HG03520 (cell line): ENCODE results near the gene PLN.

Experiments
- ATAC-seq: cut with Tn5 transposase; IDR thresholded peaks from one replicate; pipeline ENCODE4 v1.9.1; 2021; ENCODE audit warnings: mild to moderate bottlenecking, moderate library complexity; ENCODE audit not compliant: unreplicated experiment

PLN gene

DNA sequence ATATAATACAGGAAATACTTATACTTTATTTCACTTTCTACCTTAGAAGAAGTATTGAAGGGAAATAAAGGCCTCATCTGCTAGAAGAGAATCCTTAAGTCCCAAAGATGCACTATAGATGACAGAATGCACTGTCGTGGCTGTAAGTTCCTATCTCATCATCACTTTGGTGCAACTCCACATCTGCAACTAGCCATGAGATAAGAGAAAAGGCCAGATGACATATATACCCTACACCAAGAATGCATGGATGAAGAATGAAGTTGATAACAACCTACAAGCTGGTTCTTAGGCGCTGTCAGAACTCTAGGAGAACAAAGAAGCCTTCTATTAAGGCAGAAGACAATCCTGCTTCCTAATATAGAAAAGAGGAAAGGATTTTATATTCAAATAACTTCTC is 11.6 kb upstream of the PLN start:
- no peak for ATAC-seq

DNA sequence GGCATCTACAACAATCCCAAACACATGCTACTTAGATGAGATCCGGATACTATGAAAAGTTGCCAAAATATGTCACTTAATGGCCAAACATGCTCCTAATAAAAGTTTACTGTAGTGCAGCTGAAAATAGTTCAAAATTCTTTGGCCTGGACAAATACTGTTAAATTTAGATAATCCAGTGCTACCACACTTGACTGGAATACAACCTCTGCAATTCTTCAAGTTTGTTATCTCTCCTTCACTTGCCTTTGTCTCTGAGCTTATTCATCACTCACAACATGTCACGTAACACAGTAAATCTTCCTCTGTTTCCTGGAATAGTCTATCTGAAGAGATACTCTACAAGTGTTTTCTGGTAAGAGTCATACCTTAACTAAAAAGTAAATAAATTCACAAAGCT is 10.5 kb upstream of the PLN start:
- no peak for ATAC-seq

GRCh38 chr6:118542184-118542952 is 5.7 kb upstream of the PLN start:
- ATAC-seq: no peak

DNA sequence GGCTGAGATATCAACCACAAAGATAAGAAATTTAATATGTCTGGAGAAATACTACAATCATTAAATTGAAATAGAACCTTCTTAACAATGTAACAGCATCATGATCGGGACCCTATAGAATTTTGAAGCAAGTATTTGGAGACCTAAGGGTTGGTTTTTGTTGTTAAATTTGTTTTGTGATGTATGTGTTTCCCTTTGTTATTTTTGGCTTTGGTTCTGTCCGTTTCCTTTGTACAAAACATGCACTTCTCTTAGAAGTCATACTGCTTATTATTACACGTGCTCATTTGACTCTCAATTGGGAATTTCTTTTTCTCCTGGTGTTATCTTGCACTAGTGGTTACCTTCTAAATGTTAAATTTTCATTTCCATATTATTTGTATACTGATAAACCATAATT is 4.0 kb upstream of the PLN start:
- ATAC-seq: no peak

- ATAC-seq: no peak
These were observed 1.8 kb upstream of the PLN start for GRCh38 chr6:118546164-118546879.

GRCh38 chr6:118546880-118547218 is 1.2 kb upstream of the PLN start:
- ATAC-seq: no peak

DNA sequence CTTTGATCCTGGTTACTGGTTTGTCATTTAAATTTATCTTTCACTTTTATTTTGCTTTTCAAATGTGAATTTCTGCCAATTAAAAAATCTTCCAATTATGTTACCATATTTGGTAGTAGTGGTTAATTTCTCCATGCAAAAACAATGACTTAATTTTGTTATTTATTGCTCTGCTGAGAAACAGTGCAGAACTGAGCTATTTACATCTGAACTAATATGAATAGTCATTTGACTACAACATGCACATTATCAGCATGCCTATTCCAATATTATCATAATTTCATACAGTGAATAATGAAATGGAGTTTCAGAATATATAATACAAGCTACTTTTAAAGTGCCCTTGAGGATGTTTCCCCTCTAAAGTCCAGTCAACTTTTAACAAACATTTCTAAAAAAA is 517 bp downstream of the PLN start:
- no peak for ATAC-seq

GRCh38 chr6:118551063-118552053 is 3.3 kb downstream of the PLN start:
- ATAC-seq: peak; percentile 95

- ATAC-seq: no peak
These were observed 5.0 kb downstream of the PLN start for GRCh38 chr6:118553132-118553531.

- no peak for ATAC-seq
These were observed 6.6 kb downstream of the PLN start for GRCh38 chr6:118554698-118555097.

- no peak for ATAC-seq
These were observed 10.5 kb downstream of the PLN start for GRCh38 chr6:118558464-118559217.

DNA sequence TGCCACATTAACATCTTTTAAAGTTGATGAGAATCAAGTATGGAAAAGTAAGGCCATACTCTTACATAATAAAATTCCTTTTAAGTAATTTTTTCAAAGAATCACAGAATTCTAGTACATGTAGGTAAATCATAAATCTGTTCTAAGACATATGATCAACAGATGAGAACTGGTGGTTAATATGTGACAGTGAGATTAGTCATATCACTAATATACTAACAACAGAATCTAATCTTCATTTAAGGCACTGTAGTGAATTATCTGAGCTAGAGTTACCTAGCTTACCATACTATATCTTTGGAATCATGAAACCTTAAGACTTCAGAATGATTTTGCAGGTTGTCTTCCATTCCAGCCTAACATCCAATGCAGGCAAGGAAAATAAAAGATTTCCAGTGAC is 11.6 kb downstream of the PLN start:
- no peak for ATAC-seq

DNA sequence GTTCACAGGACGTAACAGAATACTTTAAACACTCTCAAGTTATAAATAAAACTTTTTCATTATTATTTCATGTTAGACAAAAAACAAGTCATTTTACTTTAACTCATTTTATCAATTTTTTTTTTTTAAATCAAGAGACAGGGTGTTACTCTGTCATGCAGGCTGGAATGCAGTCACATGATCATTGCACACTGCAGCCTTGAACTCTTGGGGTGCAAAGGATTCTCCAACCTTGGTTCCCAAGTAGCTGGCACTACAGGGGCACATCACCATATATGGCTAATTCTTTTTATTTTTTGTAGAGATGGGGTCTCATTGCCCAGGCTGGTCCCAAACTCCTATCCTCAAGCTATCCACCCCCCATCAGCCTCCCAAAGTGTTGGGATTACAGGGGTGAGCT is 14.2 kb downstream of the PLN start:
- no peak for ATAC-seq

DNA sequence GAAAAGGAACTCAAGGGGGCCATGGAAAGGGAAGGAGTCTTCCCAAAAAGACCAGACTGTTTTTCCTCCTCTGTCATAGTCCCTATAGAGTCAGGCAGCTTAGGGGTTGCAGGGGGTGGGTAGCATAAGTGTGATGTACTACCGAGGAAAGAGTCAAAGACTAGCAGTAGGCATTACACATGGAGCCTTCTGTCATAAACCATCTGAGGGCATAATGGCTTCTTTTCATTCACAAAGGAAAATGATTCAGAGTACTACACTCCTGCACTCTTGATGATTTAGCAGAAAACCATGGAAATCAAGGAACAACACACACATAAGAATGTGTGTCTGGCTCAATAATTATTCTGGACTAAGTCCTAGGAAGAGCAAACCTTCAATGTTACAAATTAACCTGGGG is 14.9 kb downstream of the PLN start:
- no peak for ATAC-seq

GRCh38 chr6:118565311-118565960 is 17.3 kb downstream of the PLN start:
- peak; percentile 99 for ATAC-seq

GRCh38 chr6:118567974-118568373 is 19.9 kb downstream of the PLN start:
- no peak for ATAC-seq

- ATAC-seq: no peak
These were observed 21.4 kb downstream of the PLN start for GRCh38 chr6:118569498-118569897.

- ATAC-seq: no peak
These were observed 23.0 kb downstream of the PLN start for GRCh38 chr6:118571121-118571520.

- ATAC-seq: no peak
These were observed 26.2 kb downstream of the PLN start for GRCh38 chr6:118574051-118574865.
